GM18502 (cell line): ENCODE results near the gene CCL14.
"Not testable (repeated sequence)": the region's sequence is repeated elsewhere in the genome, so short reads cannot be mapped to it uniquely, and the experiment has no call there.

Source experiments
- ATAC-seq: cut with Tn5 transposase; IDR thresholded peaks from one replicate; pipeline ENCODE4 v1.9.1; 2021; ENCODE audit warnings: mild to moderate bottlenecking; ENCODE audit not compliant: unreplicated experiment, poor library complexity

CCL14 gene

GRCh38 chr17:35947156-35947585 is 39.4 kb downstream of the CCL14 start:
- no peak for ATAC-seq

- no peak for ATAC-seq
These were observed 42.4 kb downstream of the CCL14 start for GRCh38 chr17:35944151-35944550.

- ATAC-seq = no peak
These were observed 43.0 kb downstream of the CCL14 start, which contains the start of gene LYZL6 for GRCh38 chr17:35943537-35943936. LYZL6 (minus strand) TSS chr17:35943713; CDS start chr17:35939356, 4,357 bp downstream.

GRCh38 chr17:35942588-35943186 is 43.8 kb downstream of the CCL14 start:
- no peak for ATAC-seq

GRCh38 chr17:35938492-35938891 is 48.0 kb downstream of the CCL14 start:
- not testable (repeated sequence) for ATAC-seq

GRCh38 chr17:35936063-35936462 is 50.5 kb downstream of the CCL14 start:
- no peak for ATAC-seq

- no peak for ATAC-seq
These were observed 51.8 kb downstream of the CCL14 start for GRCh38 chr17:35934760-35935159.
